ENCODE results near the gene IL2RA. TPM values are rescaled to one million over a fixed set of nuclear protein-coding genes. Genes with fewer than 3 reads are reported as not detected.

The IL2RA gene
- total and polyA plus RNA-seq, 2 donors (not counting 3 experiments of a cell fraction or from before 2014, with no cell fraction given) = not detected

DNA sequence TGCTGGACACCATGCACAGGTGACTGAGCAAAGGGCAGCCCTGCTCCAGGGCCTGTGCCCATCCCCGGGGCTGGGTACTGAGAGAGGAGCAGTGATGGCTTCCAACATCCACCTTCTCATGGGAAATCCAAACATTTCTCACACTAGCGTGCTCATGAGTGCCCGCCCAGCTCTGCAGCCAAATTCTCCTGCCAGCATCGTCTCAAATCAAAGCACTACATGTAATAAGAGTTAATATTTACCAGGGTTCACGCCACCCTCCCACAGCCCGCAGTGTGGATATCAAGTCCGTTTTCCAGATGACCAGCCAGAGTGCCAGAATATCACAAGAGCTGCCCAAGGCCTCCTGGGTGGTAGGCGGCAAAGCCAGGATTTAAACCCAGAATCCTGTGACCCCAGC is 96.9 kb downstream of the IL2RA start:
- H3K4me3 ChIP-seq (replicated peaks in 1 of 3; ENCODE audit: insufficient read depth in 1 of 3, low read depth in 1 of 3, low read length in 3 of 3) = no peak overlapping the region
- H3K9me1 ChIP-seq (replicated peaks; ENCODE audit: control insufficient read depth, extremely low read depth, insufficient read depth, low read length) = no peaks in the 10 kb centered on the region
- H3K4me1 ChIP-seq (ENCODE audit: control insufficient read depth, extremely low read depth, insufficient read depth, low read length) = peaks cover 10% of the 10 kb centered on the region
- ChIA-PET POLR2A (no interaction called here), CTCF (interaction anchor here (0.7 to 1.2 kb wide), 2 partner anchors 11 to 12 kb away, joined by 3 read pairs; partner anchors contain the start of gene IL15RA)
- no peak for FAIRE-seq
- H3K9ac ChIP-seq (replicated peaks; ENCODE audit: extremely low read depth, insufficient read depth, low read length) = no peak overlapping the region
- dilution Hi-C loops (cut with MboI; ENCODE audit: extremely low pct_ligation_motif_present, low sequenced_read_pairs) (loop anchor here (25.0 kb wide), 1 partner anchor 122 kb away; the partner anchor contains the start of gene RBM17), intact Hi-C loops (cut with micrococcal nuclease) (no loop called here)
- H3K9me3 ChIP-seq (replicated peaks; ENCODE audit: control insufficient read depth, insufficient read depth, low read length) = no peaks in the 10 kb centered on the region
- no peak overlapping the region for H2AFZ ChIP-seq (ENCODE audit: low read depth, low read length)
- H3K27me3 ChIP-seq (ENCODE audit: control insufficient read depth in 2 of 2, insufficient read depth in 2 of 2, low read length in 2 of 2) = no peaks in the 10 kb centered on the region
- no peak overlapping the region for H3K4me2 ChIP-seq (ENCODE audit: insufficient read depth, low read length)
- H3K36me3 ChIP-seq (ENCODE audit: control insufficient read depth in 2 of 2, extremely low read depth in 1 of 2, insufficient read depth in 2 of 2, low read length in 2 of 2) = peaks cover 0 to 6% of the 10 kb centered on the region in 2 experiments
- TF ChIP-seq EZH2 (IDR thresholded peaks at IDR 0.05; ENCODE audit: borderline replicate concordance, low read depth, low read length, severe bottlenecking) (no peak), POLR2AphosphoS5 (IDR thresholded peaks at IDR 0.05; ENCODE audit: insufficient read depth, low read depth, low read length) (no peak), CTCF (IDR thresholded peaks at IDR 0.05; ENCODE audit: extremely low read depth in 1 of 2, insufficient read depth in 1 of 2, low read depth in 1 of 2, low read length in 2 of 2) (no peak), GATA2 (IDR thresholded peaks at IDR 0.05; ENCODE audit: insufficient read depth, insufficient read length, low read depth, low read length) (no peak), POLR2A (IDR thresholded peaks at IDR 0.05; ENCODE audit: low read depth, low read length) (no peak), MYC (IDR thresholded peaks at IDR 0.05; ENCODE audit: low read depth, low read length) (no peak), FOS (IDR thresholded peaks at IDR 0.05; ENCODE audit: borderline replicate concordance, insufficient read depth, low read length) (no peak), JUN (IDR thresholded peaks at IDR 0.05; ENCODE audit: borderline replicate concordance, insufficient read depth, insufficient read length, low read depth) (no peak)
- TF ChIP-seq, protein P1, sequence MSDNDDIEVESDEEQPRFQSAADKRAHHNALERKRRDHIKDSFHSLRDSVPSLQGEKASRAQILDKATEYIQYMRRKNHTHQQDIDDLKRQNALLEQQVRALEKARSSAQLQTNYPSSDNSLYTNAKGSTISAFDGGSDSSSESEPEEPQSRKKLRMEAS (IDR thresholded peaks at IDR 0.05; ENCODE audit: insufficient read depth, insufficient read length) = no peak
- no peaks in the 10 kb centered on the region for H4K20me1 ChIP-seq (replicated peaks; ENCODE audit: control insufficient read depth, extremely low read depth, insufficient read depth, low read length)
- no TSS peak for BruUV-seq (replicated peaks)
- no peak overlapping the region for H3K27ac ChIP-seq (ENCODE audit: insufficient read depth, low read depth, low read length)
- DNase-seq (ENCODE audit: low read depth, low spot score) = no peak
- H3K79me2 ChIP-seq (ENCODE audit: control insufficient read depth, insufficient read depth, low read length) = peaks cover 8% of the 10 kb centered on the region

Measured in endothelial cell of umbilical vein (primary cell).